MCF 10A (cell line): Measurements from ENCODE around the gene AMHR2. TPM values are rescaled to one million over a fixed set of nuclear protein-coding genes. Genes with fewer than 3 reads are reported as not detected.
A peak's percentile ranks its signal among the peaks of the same experiment; 100 is the strongest.
"Not testable (repeated sequence)": the region's sequence is repeated elsewhere in the genome, so short reads cannot be mapped to it uniquely, and the experiment has no call there.

Experiments used
- BruUV-seq: library from RNA; stranded (reverse); fragments of 400-500 nt; replicated peaks from 2 replicates; lab custom pipeline; 2021; lab: Mats Ljungman, UMichigan
- CTCF ChIA-PET: fragments of 300-600 bp; sonication (Branson Sonifier 250); formaldehyde crosslinking; extraction: SDS; loops from one replicate; lab custom pipeline; 2021; ENCODE audit warnings: antibody characterized with exemption, inconsistent platforms; lab: Yijun Ruan, JAX
- POLR2A ChIA-PET: fragments of 300-600, 350-650 bp; sonication (Branson Sonifier 250); formaldehyde crosslinking; extraction: SDS; loops from one replicate; lab custom pipeline; 2020; ENCODE audit warnings: antibody characterized with exemption, inconsistent platforms; lab: Yijun Ruan, JAX
- DNase-seq: peaks from one replicate; pipeline ENCODE4 v3.0.0-alpha.2; 2018; ENCODE audit not compliant: unreplicated experiment
- H3K27ac Mint-ChIP-seq: one replicate; pipeline ENCODE4 v1.8.0; 2022; ENCODE audit warnings: mild to moderate bottlenecking, low read depth, mixed read lengths; ENCODE audit not compliant: unreplicated experiment
- H3K27me3 Mint-ChIP-seq: one replicate; pipeline ENCODE4 v1.8.0; 2022; ENCODE audit warnings: mixed read lengths; ENCODE audit not compliant: insufficient read depth, unreplicated experiment
- H3K36me3 Mint-ChIP-seq: one replicate; pipeline ENCODE4 v1.8.0; 2022; ENCODE audit warnings: mild to moderate bottlenecking, moderate library complexity, mixed read lengths; ENCODE audit not compliant: insufficient read depth, unreplicated experiment
- H3K4me1 Mint-ChIP-seq: one replicate; pipeline ENCODE4 v1.8.0; 2022; ENCODE audit warnings: mixed read lengths; ENCODE audit not compliant: insufficient read depth, unreplicated experiment
- H3K4me3 Mint-ChIP-seq: one replicate; pipeline ENCODE4 v1.8.0; 2022; ENCODE audit warnings: mild to moderate bottlenecking, moderate library complexity, mixed read lengths; ENCODE audit not compliant: unreplicated experiment
- H3K9me3 Mint-ChIP-seq: one replicate; pipeline ENCODE4 v1.8.0; 2022; ENCODE audit warnings: mixed read lengths; ENCODE audit not compliant: unreplicated experiment
- intact Hi-C: fragments of 100-400 bp; cut with micrococcal nuclease; formaldehyde crosslinking; loops from 2 replicates; pipeline ENCODE4 v1.14.1; 2022
- total RNA-seq: library from RNA; stranded (reverse); gene quantifications from 2 replicates; pipeline ENCODE4 v1.2.3, GENCODE V29; 2022
- TF ChIP-seq, protein P1 (sequence below): fragments of 200-600 bp; IDR thresholded peaks from one replicate; pipeline ENCODE4 v1.8.0; 2022; ENCODE audit warnings: antibody characterized with exemption, mild to moderate bottlenecking; ENCODE audit not compliant: unreplicated experiment

Gene AMHR2
- total RNA-seq, 1 experiment from 2014 or later, result not detected

DNA sequence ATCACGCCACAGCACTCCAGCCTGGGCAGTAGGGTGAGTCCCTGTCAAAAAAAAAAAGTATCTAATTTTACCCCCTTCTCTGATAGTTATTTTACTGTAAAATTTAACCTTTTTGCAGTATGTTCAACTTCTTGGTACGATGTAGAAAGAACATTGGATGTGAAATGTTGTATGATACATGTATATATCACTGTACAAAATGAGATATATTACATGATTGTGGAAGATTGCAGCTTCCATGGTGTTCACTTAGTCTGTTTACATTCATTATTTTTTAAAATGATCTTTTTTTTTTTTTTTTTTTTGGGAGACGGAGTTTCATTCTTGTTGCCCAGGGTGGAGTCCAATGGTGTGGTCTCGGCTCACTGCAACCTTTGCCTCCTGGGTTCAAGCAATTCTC lies 34.7 kb upstream of the AMHR2 start:
- Mint-ChIP-seq H3K9me3 (no peaks in the 10 kb centered on the region), H3K4me1 (peaks cover 28% of the 10 kb centered on the region), H3K36me3 (peaks cover 71% of the 10 kb centered on the region), H3K27me3 (no peaks in the 10 kb centered on the region), H3K4me3 (peak overlapping the region; percentile 30), H3K27ac (no peak overlapping the region)
- intact Hi-C loops, result no loop called here
- ChIA-PET CTCF (interaction anchor here (1.5 kb wide), 1 partner anchor 32 kb away, joined by 13 read pairs; no protein-coding TSS in a partner anchor), POLR2A (interaction anchor here (1.0 to 1.9 kb wide), 2 partner anchors 36 to 323 kb away, joined by 3 to 5 read pairs; no protein-coding TSS in a partner anchor)
- BruUV-seq, result no TSS peak
- no peak for DNase-seq
- TF ChIP-seq, protein P1, sequence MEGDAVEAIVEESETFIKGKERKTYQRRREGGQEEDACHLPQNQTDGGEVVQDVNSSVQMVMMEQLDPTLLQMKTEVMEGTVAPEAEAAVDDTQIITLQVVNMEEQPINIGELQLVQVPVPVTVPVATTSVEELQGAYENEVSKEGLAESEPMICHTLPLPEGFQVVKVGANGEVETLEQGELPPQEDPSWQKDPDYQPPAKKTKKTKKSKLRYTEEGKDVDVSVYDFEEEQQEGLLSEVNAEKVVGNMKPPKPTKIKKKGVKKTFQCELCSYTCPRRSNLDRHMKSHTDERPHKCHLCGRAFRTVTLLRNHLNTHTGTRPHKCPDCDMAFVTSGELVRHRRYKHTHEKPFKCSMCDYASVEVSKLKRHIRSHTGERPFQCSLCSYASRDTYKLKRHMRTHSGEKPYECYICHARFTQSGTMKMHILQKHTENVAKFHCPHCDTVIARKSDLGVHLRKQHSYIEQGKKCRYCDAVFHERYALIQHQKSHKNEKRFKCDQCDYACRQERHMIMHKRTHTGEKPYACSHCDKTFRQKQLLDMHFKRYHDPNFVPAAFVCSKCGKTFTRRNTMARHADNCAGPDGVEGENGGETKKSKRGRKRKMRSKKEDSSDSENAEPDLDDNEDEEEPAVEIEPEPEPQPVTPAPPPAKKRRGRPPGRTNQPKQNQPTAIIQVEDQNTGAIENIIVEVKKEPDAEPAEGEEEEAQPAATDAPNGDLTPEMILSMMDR, result no peak

DNA sequence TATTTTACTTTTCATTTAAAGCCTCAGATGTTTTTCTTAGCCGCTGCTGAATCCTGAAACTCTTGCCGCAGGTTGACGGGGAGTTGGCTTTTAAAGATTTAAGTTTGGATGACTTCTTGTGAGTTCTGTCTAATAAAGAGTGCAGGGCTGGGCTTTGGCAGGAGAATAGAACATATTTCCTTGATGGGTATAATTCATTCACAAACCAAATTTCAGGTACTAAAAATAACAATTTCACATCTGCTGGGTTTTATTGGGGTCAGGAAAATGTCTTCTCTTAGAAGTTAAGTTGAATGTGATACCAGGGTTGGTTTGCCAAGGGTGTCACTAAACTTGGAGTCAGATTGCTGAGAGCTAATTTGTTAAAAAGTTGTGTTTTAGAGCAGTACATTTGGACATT lies 34.0 kb upstream of the AMHR2 start:
- BruUV-seq, result no TSS peak
- H3K9me3 Mint-ChIP-seq, result no peaks in the 10 kb centered on the region
- ChIA-PET POLR2A (interaction anchor here (0.7 to 1.9 kb wide), 5 partner anchors 9 to 210 kb away, joined by 3 to 5 read pairs (median 3); partner anchors contain the start of gene TARBP2), CTCF (interaction anchor here (1.0 to 1.2 kb wide), 2 partner anchors 9 to 32 kb away, joined by 4 to 6 read pairs; no protein-coding TSS in a partner anchor)
- intact Hi-C loops, result no loop called here
- no peak overlapping the region for H3K4me3 Mint-ChIP-seq
- no peak overlapping the region for H3K27ac Mint-ChIP-seq
- peaks cover 63% of the 10 kb centered on the region for H3K36me3 Mint-ChIP-seq
- H3K4me1 Mint-ChIP-seq, result peaks cover 28% of the 10 kb centered on the region
- DNase-seq, result no peak
- TF ChIP-seq, protein P1, result no peak
- no peaks in the 10 kb centered on the region for H3K27me3 Mint-ChIP-seq

DNA sequence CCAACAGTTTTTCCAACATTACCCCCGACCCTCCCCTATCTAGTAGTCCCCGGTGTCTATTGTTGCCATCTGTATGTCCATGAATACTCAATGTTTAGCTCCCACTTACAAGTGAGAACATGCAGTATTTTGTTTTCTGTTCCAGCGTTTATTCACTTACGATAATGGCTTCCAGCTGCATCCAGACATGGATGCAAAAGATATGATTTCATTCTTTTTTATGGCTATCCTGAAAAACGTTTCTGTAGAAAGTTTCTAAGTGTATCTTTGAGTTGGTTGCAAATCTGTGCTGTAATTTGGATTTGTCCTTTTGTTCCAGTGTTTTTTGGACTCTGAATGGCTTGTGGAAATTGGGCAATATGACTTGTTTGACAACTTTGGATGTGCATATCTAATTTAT lies 31.9 kb upstream of the AMHR2 start:
- POLR2A ChIA-PET, result interaction anchor here (0.8 to 1.0 kb wide), 2 partner anchors 10 to 13 kb away, joined by 3 read pairs; no protein-coding TSS in a partner anchor
- CTCF ChIA-PET, result interaction anchor here (0.6 to 1.0 kb wide), 3 partner anchors 25 to 40 kb away, joined by 3 to 4 read pairs (median 3); no protein-coding TSS in a partner anchor

DNA sequence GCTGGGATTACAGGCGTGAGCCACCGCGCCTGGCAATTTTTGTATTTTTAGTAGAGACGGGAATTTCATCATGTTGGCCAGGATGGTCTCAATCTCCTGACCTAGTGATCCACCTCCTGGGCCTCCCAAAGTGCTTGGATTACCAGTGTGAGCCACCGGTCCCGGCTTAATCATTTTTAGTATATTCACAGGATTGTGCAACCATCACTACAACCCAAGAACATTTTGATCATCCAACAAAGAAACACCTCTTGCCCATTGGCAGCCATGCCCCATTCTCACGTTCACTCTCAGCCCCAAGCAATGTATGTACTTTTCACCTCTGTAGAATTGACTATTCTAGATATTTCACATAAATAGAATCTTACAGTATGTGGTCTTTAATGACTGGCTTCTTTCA lies 23.8 kb upstream of the AMHR2 start:
- Mint-ChIP-seq H3K4me1 (peaks cover 6% of the 10 kb centered on the region), H3K9me3 (no peaks in the 10 kb centered on the region), H3K36me3 (peaks cover 61% of the 10 kb centered on the region), H3K4me3 (no peak overlapping the region), H3K27me3 (no peaks in the 10 kb centered on the region), H3K27ac (peak overlapping the region; percentile 31)
- TF ChIP-seq, protein P1, result no peak
- CTCF ChIA-PET, result interaction anchor here (0.6 to 1.0 kb wide), 3 partner anchors 45 to 329 kb away, joined by 3 to 5 read pairs (median 3); no protein-coding TSS in a partner anchor
- no TSS peak for BruUV-seq
- peak; percentile 54 for DNase-seq
- POLR2A ChIA-PET, result interaction anchor here (0.5 to 1.3 kb wide), 3 partner anchors 10 to 101 kb away, joined by 3 to 4 read pairs (median 3); partner anchors contain the start of gene TARBP2
- intact Hi-C loops, result no loop called here

More for the DNA sequence above, 31.9 kb upstream of the AMHR2 start:
- no peak overlapping the region for H3K4me3 Mint-ChIP-seq
- no peaks in the 10 kb centered on the region for H3K9me3 Mint-ChIP-seq
- peaks cover 43% of the 10 kb centered on the region for H3K36me3 Mint-ChIP-seq
- no peak for DNase-seq
- H3K4me1 Mint-ChIP-seq, result peaks cover 23% of the 10 kb centered on the region
- TF ChIP-seq, protein P1, result no peak
- H3K27me3 Mint-ChIP-seq, result no peaks in the 10 kb centered on the region
- intact Hi-C loops, result no loop called here
- BruUV-seq, result no TSS peak
- no peak overlapping the region for H3K27ac Mint-ChIP-seq

DNA sequence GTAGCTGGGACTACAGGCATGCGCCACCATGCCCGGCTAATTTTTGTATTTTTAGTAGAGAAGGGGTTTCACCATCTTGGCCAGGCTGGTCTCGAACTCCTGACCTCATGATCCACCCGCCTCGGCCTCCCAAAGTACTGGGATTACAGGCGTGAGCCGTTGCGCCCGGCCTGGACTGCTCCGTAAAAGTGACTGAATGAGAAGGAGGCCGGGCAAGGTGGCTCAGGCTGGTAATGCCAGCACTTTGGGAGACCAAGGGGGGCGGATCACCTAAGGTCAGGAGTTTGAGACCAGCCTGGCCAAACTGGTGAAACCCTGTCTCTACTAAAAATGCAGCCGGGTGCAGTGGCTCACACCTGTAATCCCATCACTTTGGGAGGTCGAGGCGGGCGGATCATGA lies 21.3 kb upstream of the AMHR2 start:
- CTCF ChIA-PET, result interaction anchor here (1.3 to 1.7 kb wide), 3 partner anchors 19 to 79 kb away, joined by 3 to 6 read pairs (median 4); no protein-coding TSS in a partner anchor

More for the DNA sequence above, 21.3 kb upstream of the AMHR2 start:
- POLR2A ChIA-PET, BruUV-seq, H3K27me3 Mint-ChIP-seq, H3K4me1 Mint-ChIP-seq, DNase-seq, intact Hi-C loops, H3K27ac Mint-ChIP-seq, H3K4me3 Mint-ChIP-seq, H3K9me3 Mint-ChIP-seq: not testable (repeated sequence)
- peaks cover 73% of the 10 kb centered on the region for H3K36me3 Mint-ChIP-seq
